Ectodermal cell (in vitro differentiated cells): Measurements from ENCODE around the gene IL6R.

ENCODE experiments used
- H3K27ac ChIP-seq: 2 replicates; pipeline ENCODE4 v1.7.0; 2013; ENCODE audit warnings: mild to moderate bottlenecking, low read depth, low read length; ENCODE audit not compliant: insufficient read depth, poor library complexity, severe bottlenecking
- H3K27me3 ChIP-seq: 2 replicates; pipeline ENCODE4 v1.7.0; 2013; ENCODE audit warnings: mild to moderate bottlenecking, low read length; ENCODE audit not compliant: insufficient read depth, control insufficient read depth, poor library complexity, severe bottlenecking
- H3K36me3 ChIP-seq: one replicate; pipeline ENCODE4 v1.7.0; 2013; ENCODE audit warnings: low read length; ENCODE audit not compliant: control insufficient read depth, insufficient read depth
- H3K4me1 ChIP-seq: one replicate; pipeline ENCODE4 v1.7.0; 2013; ENCODE audit warnings: low read length; ENCODE audit not compliant: control insufficient read depth, insufficient read depth
- H3K4me3 ChIP-seq: 2 replicates; pipeline ENCODE4 v1.7.0; 2013; ENCODE audit warnings: low read depth, low read length, control low read depth; ENCODE audit not compliant: insufficient read depth
- H3K9me3 ChIP-seq: 2 replicates; pipeline ENCODE4 v1.7.0; 2013; ENCODE audit warnings: mild to moderate bottlenecking, low read length, moderate library complexity; ENCODE audit not compliant: control insufficient read depth
- WGBS, 2 experiments: methylation state at CpG; one replicate each; pipeline ENCODE4 v1.1.7; 2013; ENCODE audit warnings: missing lambda C conversion rate in 2 of 2; 5-methylcytosine and 5-hydroxymethylcytosine counted together

Gene IL6R

GRCh38 chr1:154466206-154466605, 61.1 kb downstream of the IL6R start:
- H3K27me3 ChIP-seq = no peaks in the 10 kb centered on the region
- H3K4me3 ChIP-seq = no peak overlapping the region
- no peaks in the 10 kb centered on the region for H3K36me3 ChIP-seq
- no peak overlapping the region for H3K27ac ChIP-seq
- peaks cover 4% of the 10 kb centered on the region for H3K4me1 ChIP-seq
- WGBS, 2 experiments = 71 to 75% methylated on average over 3 of the region's 3 CpGs
- no peaks in the 10 kb centered on the region for H3K9me3 ChIP-seq

- Histone ChIP-seq H3K27ac (no peak overlapping the region), H3K4me1 (peaks cover 4% of the 10 kb centered on the region), H3K4me3 (no peak overlapping the region), H3K27me3 (no peaks in the 10 kb centered on the region), H3K36me3 (no peaks in the 10 kb centered on the region), H3K9me3 (no peaks in the 10 kb centered on the region)
- WGBS, 2 experiments = 72 to 73% methylated on average over 8 of the region's 8 CpGs
These were observed 61.8 kb downstream of the IL6R start for GRCh38 chr1:154466921-154467417.

- H3K4me3 ChIP-seq = no peak overlapping the region
- no peaks in the 10 kb centered on the region for H3K27me3 ChIP-seq
- no peak overlapping the region for H3K27ac ChIP-seq
- 93 to 95% methylated on average over 10 to 11 of the region's 11 CpGs for WGBS, 2 experiments
- H3K9me3 ChIP-seq = no peaks in the 10 kb centered on the region
- H3K4me1 ChIP-seq = peaks cover 4% of the 10 kb centered on the region
- no peaks in the 10 kb centered on the region for H3K36me3 ChIP-seq
These were observed 62.4 kb downstream of the IL6R start for GRCh38 chr1:154467434-154468102.

GRCh38 chr1:154468535-154469250, 63.5 kb downstream of the IL6R start:
- 81% methylated on average over 12 of the region's 12 CpGs for WGBS, 2 experiments

GRCh38 chr1:154469844-154470560, 64.9 kb downstream of the IL6R start:
- Histone ChIP-seq H3K27ac (no peak overlapping the region), H3K36me3 (no peaks in the 10 kb centered on the region), H3K27me3 (no peaks in the 10 kb centered on the region), H3K9me3 (no peaks in the 10 kb centered on the region), H3K4me1 (peaks cover 4% of the 10 kb centered on the region), H3K4me3 (no peak overlapping the region)
- 93 to 94% methylated on average over 10 of the region's 10 CpGs for WGBS, 2 experiments

More at GRCh38 chr1:154468535-154469250, 63.5 kb downstream of the IL6R start:
- no peak overlapping the region for H3K4me3 ChIP-seq
- H3K36me3 ChIP-seq = no peaks in the 10 kb centered on the region
- no peaks in the 10 kb centered on the region for H3K27me3 ChIP-seq
- no peaks in the 10 kb centered on the region for H3K9me3 ChIP-seq
- no peak overlapping the region for H3K27ac ChIP-seq
- H3K4me1 ChIP-seq = peaks cover 4% of the 10 kb centered on the region

GRCh38 chr1:154471304-154471703, 66.2 kb downstream of the IL6R start:
- 84 to 94% methylated on average over 2 of the region's 2 CpGs for WGBS, 2 experiments
- Histone ChIP-seq H3K36me3 (no peaks in the 10 kb centered on the region), H3K4me3 (no peak overlapping the region), H3K27ac (no peak overlapping the region), H3K4me1 (no peaks in the 10 kb centered on the region), H3K27me3 (no peaks in the 10 kb centered on the region), H3K9me3 (no peaks in the 10 kb centered on the region)

GRCh38 chr1:154474802-154475201, 69.7 kb downstream of the IL6R start:
- no peaks in the 10 kb centered on the region for H3K36me3 ChIP-seq
- 87 to 95% methylated on average over 3 of the region's 3 CpGs for WGBS, 2 experiments
- no peaks in the 10 kb centered on the region for H3K4me1 ChIP-seq
- H3K9me3 ChIP-seq = no peaks in the 10 kb centered on the region
- H3K4me3 ChIP-seq = no peak overlapping the region
- no peaks in the 10 kb centered on the region for H3K27me3 ChIP-seq
- no peak overlapping the region for H3K27ac ChIP-seq

GRCh38 chr1:154476791-154477190, 71.6 kb downstream of the IL6R start:
- 100% methylated on average over 1 of the region's 1 CpG for WGBS, 2 experiments
- Histone ChIP-seq H3K36me3 (no peaks in the 10 kb centered on the region), H3K4me1 (no peaks in the 10 kb centered on the region), H3K27ac (no peak overlapping the region), H3K27me3 (no peaks in the 10 kb centered on the region), H3K4me3 (no peak overlapping the region), H3K9me3 (no peaks in the 10 kb centered on the region)

- H3K4me3 ChIP-seq = no peak overlapping the region
- no peaks in the 10 kb centered on the region for H3K27me3 ChIP-seq
- no peaks in the 10 kb centered on the region for H3K4me1 ChIP-seq
- H3K9me3 ChIP-seq = no peaks in the 10 kb centered on the region
- 91 to 96% methylated on average over 7 to 8 of the region's 8 CpGs for WGBS, 2 experiments
- H3K36me3 ChIP-seq = no peaks in the 10 kb centered on the region
- H3K27ac ChIP-seq = no peak overlapping the region
These were observed 72.9 kb downstream of the IL6R start for GRCh38 chr1:154478013-154478412.

GRCh38 chr1:154478639-154479038, 73.5 kb downstream of the IL6R start:
- H3K4me1 ChIP-seq = no peaks in the 10 kb centered on the region

More at GRCh38 chr1:154478639-154479038, 73.5 kb downstream of the IL6R start:
- H3K36me3 ChIP-seq = no peaks in the 10 kb centered on the region
- no peak overlapping the region for H3K4me3 ChIP-seq
- H3K9me3 ChIP-seq = no peaks in the 10 kb centered on the region
- H3K27ac ChIP-seq = no peak overlapping the region
- 71 to 83% methylated on average over 5 of the region's 5 CpGs for WGBS, 2 experiments
- H3K27me3 ChIP-seq = no peaks in the 10 kb centered on the region
